ENCODE measurements around the gene CPB2. TPM values are rescaled to one million over a fixed set of nuclear protein-coding genes. Genes with fewer than 3 reads are reported as not detected.

CPB2 gene
- total RNA-seq, 4 donors from 2014 or later, result 0.25 to 0.42 (median 0.29) TPM; not detected in 1

DNA sequence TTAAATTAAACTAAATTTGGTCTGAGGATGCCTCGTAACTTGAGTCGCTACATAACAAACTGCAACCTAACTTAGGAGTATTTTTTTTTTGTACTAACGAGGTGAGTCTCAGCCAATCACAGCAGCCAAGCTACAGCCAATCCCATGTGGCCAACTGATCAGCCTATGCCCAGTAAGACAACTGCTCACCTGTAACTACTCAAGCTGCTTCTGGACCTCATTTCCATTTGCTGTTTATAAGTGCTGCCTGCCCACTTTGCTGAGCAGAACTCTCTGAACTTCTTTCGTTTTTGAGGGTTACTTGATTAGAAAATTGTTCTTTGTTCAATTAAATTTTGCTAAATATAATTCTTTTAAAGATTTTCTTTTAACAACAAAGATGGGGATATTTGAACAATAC lies 3.8 kb downstream of the CPB2 start:
- intact Hi-C loops (cut with DNase I; ENCODE audit: low total_unique reads), result no loop called here
- DNase-seq (ENCODE audit: low spot score in 2 of 2), result no peak
- no peak for TF ChIP-seq POLR2A (IDR thresholded peaks at IDR 0.05)
- TF ChIP-seq, protein P1, sequence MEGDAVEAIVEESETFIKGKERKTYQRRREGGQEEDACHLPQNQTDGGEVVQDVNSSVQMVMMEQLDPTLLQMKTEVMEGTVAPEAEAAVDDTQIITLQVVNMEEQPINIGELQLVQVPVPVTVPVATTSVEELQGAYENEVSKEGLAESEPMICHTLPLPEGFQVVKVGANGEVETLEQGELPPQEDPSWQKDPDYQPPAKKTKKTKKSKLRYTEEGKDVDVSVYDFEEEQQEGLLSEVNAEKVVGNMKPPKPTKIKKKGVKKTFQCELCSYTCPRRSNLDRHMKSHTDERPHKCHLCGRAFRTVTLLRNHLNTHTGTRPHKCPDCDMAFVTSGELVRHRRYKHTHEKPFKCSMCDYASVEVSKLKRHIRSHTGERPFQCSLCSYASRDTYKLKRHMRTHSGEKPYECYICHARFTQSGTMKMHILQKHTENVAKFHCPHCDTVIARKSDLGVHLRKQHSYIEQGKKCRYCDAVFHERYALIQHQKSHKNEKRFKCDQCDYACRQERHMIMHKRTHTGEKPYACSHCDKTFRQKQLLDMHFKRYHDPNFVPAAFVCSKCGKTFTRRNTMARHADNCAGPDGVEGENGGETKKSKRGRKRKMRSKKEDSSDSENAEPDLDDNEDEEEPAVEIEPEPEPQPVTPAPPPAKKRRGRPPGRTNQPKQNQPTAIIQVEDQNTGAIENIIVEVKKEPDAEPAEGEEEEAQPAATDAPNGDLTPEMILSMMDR (IDR thresholded peaks at IDR 0.05), result no peak
- WGBS, 2 donors, result 85 to 87% methylated on average over 4 of the region's 4 CpGs
- no peak overlapping the region for H3K4me3 ChIP-seq (ENCODE audit: low read depth, poor library complexity, severe bottlenecking)

DNA sequence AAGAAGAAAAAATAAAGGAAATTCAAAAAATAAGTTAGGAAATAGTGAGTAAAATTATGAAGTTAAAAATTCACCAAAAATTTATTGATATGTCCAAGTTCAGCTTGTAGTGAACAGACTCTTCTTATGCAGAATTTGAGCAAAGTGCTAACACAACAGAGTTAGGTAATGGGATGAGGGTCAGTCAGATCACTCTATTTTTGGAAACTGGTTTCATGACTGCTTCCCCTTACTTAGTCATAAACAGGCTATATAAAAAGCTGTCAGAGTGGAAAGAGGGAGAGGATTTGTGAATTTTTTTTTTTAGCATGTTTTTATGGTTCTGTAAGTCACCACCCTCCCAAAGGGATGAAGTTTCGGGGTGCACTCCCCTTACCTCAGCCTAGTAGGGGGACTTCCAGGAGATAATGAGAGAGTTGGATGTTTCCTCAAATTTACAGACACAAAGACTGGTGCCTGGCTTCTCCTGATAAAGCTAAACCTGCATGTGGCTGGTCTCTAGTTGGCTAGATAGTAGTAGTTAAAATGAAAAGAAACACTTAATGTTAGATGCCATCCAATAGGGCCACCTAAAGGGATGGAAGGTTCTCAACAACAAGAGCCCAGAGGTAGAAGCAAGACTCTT lies 4.5 kb downstream of the CPB2 start:
- intact Hi-C loops (cut with DNase I; ENCODE audit: low total_unique reads), result no loop called here
- no peak for DNase-seq (ENCODE audit: low spot score in 2 of 2)
- TF ChIP-seq POLR2A (IDR thresholded peaks at IDR 0.05), result no peak
- TF ChIP-seq, protein P1 (IDR thresholded peaks at IDR 0.05), result no peak
- H3K4me3 ChIP-seq (ENCODE audit: low read depth, poor library complexity, severe bottlenecking), result no peak overlapping the region
- 75 to 77% methylated on average over 1 of the region's 1 CpG for WGBS, 2 donors

DNA sequence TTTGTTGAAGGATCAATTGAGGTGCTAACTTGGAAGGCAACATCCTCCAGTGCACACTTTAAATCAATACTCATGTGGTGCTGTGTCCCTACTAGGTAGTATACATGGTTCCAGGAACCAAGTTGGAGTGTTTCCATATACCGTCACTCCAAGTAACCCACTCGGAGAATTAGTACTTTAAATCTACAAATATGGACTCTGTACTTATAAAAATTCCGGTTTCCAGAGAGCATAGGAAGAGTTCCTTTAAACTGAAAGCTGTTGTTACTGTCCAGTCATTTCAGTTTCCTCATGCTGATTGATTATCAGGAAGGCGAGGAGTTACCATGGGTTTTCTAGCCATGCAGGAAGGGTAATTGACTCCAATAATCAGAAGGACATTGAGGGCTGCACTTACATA lies 7.2 kb downstream of the CPB2 start:
- no peak for DNase-seq (ENCODE audit: low spot score in 2 of 2)
- TF ChIP-seq, protein P1 (IDR thresholded peaks at IDR 0.05), result no peak
- TF ChIP-seq POLR2A (IDR thresholded peaks at IDR 0.05), result no peak
- H3K4me3 ChIP-seq (ENCODE audit: low read depth, poor library complexity, severe bottlenecking), result no peak overlapping the region
- WGBS, 2 donors, result 93% methylated on average over 4 of the region's 4 CpGs
- intact Hi-C loops (cut with DNase I; ENCODE audit: low total_unique reads), result no loop called here

DNA sequence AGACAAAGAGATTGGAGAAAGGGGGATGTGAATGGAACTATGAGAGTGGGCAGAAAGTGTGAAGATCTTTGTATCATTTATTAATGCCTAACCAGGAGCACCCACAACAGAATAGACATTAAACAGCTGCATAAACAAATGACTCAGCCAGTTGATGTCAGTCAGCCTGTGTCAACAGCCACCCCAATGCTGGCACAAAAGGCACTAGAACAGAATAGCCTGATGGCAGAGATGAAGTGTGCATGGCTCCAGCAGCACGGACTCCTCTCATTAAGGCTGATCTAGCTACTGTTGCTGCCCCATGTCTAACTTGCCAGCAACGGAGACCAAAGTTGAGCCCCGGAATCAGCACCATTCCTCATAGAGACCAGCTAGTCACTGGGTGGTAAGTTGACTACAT lies 7.8 kb downstream of the CPB2 start:
- TF ChIP-seq, protein P1 (IDR thresholded peaks at IDR 0.05), result no peak
- no peak for TF ChIP-seq POLR2A (IDR thresholded peaks at IDR 0.05)
- intact Hi-C loops (cut with DNase I; ENCODE audit: low total_unique reads), result no loop called here
- H3K4me3 ChIP-seq (ENCODE audit: low read depth, poor library complexity, severe bottlenecking), result no peak overlapping the region
- WGBS, 2 donors, result 76 to 93% methylated on average over 3 of the region's 3 CpGs
- DNase-seq (ENCODE audit: low spot score in 2 of 2), result no peak

DNA sequence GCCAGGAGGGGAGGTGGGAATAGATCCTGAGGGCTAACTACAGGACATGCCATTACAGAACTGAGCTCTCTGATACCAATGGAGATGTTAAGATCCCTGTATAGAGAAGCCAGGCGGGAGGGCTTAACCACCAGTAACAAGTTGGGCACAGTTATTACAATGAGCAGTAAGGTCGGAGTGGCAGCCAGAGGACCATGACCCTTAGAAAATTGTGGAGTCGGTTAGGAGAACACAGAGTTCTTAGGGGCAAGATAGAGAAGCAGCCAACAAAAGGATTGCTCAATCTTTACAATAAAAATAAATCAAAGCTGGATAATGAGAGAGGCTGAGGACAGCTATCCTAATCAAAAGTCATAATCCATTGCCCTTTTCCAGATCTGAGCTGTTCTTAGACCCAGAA lies 10.4 kb downstream of the CPB2 start:
- H3K4me3 ChIP-seq (ENCODE audit: low read depth, poor library complexity, severe bottlenecking), result no peak overlapping the region
- TF ChIP-seq, protein P1 (IDR thresholded peaks at IDR 0.05), result no peak
- TF ChIP-seq POLR2A (IDR thresholded peaks at IDR 0.05), result no peak
- WGBS, 2 donors, result 81 to 94% methylated on average over 3 of the region's 3 CpGs
- DNase-seq (ENCODE audit: low spot score in 2 of 2), result no peak
- intact Hi-C loops (cut with DNase I; ENCODE audit: low total_unique reads), result no loop called here

Measured in lower leg skin (tissue), 4 donors.